ENCODE measurements around the gene BACH2.

Gene BACH2

GRCh38 chr6:90274451-90275030, 22.1 kb downstream of the BACH2 start:
- no peak overlapping the region for H3K4me3 ChIP-seq (ENCODE audit: extremely low read depth, insufficient read depth, low read length, poor library complexity, severe bottlenecking)
- H3K36me3 ChIP-seq (ENCODE audit: control insufficient read depth, insufficient read depth, low read length), result no peaks in the 10 kb centered on the region
- no peaks in the 10 kb centered on the region for H3K4me1 ChIP-seq (ENCODE audit: control insufficient read depth, insufficient read depth, low read length, poor library complexity, severe bottlenecking)
- no peak overlapping the region for H3K27ac ChIP-seq (ENCODE audit: low read depth, low read length, severe bottlenecking)
- H3K9me3 ChIP-seq (ENCODE audit: control insufficient read depth, low read length), result no peaks in the 10 kb centered on the region
- 71 to 98% methylated on average over 4 to 5 of the region's 9 CpGs for WGBS, 2 experiments (ENCODE audit: insufficient coverage in 2 of 2)

GRCh38 chr6:90273863-90274262, 22.8 kb downstream of the BACH2 start:
- H3K27ac ChIP-seq (ENCODE audit: low read depth, low read length, severe bottlenecking), result no peak overlapping the region

GRCh38 chr6:90272895-90273294, 23.7 kb downstream of the BACH2 start:
- WGBS, 2 experiments (ENCODE audit: insufficient coverage in 2 of 2), result 98% methylated on average over 5 of the region's 5 CpGs
- no peak overlapping the region for H3K27ac ChIP-seq (ENCODE audit: low read depth, low read length, severe bottlenecking)
- H3K4me3 ChIP-seq (ENCODE audit: extremely low read depth, insufficient read depth, low read length, poor library complexity, severe bottlenecking), result no peak overlapping the region
- no peaks in the 10 kb centered on the region for H3K9me3 ChIP-seq (ENCODE audit: control insufficient read depth, low read length)
- H3K4me1 ChIP-seq (ENCODE audit: control insufficient read depth, insufficient read depth, low read length, poor library complexity, severe bottlenecking), result no peaks in the 10 kb centered on the region
- H3K36me3 ChIP-seq (ENCODE audit: control insufficient read depth, insufficient read depth, low read length), result no peaks in the 10 kb centered on the region

More at GRCh38 chr6:90273863-90274262, 22.8 kb downstream of the BACH2 start:
- WGBS, 2 experiments (ENCODE audit: insufficient coverage in 2 of 2), result 90 to 92% methylated on average over 3 to 5 of the region's 5 CpGs
- Histone ChIP-seq H3K4me3 (ENCODE audit: extremely low read depth, insufficient read depth, low read length, poor library complexity, severe bottlenecking) (no peak overlapping the region), H3K36me3 (ENCODE audit: control insufficient read depth, insufficient read depth, low read length) (no peaks in the 10 kb centered on the region), H3K4me1 (ENCODE audit: control insufficient read depth, insufficient read depth, low read length, poor library complexity, severe bottlenecking) (no peaks in the 10 kb centered on the region), H3K9me3 (ENCODE audit: control insufficient read depth, low read length) (no peaks in the 10 kb centered on the region)

GRCh38 chr6:90271831-90272230, 24.8 kb downstream of the BACH2 start:
- no peak overlapping the region for H3K4me3 ChIP-seq (ENCODE audit: extremely low read depth, insufficient read depth, low read length, poor library complexity, severe bottlenecking)
- no peaks in the 10 kb centered on the region for H3K4me1 ChIP-seq (ENCODE audit: control insufficient read depth, insufficient read depth, low read length, poor library complexity, severe bottlenecking)
- no peak overlapping the region for H3K27ac ChIP-seq (ENCODE audit: low read depth, low read length, severe bottlenecking)
- no peaks in the 10 kb centered on the region for H3K9me3 ChIP-seq (ENCODE audit: control insufficient read depth, low read length)
- 75 to 77% methylated on average over 6 to 7 of the region's 7 CpGs for WGBS, 2 experiments (ENCODE audit: insufficient coverage in 2 of 2)
- no peaks in the 10 kb centered on the region for H3K36me3 ChIP-seq (ENCODE audit: control insufficient read depth, insufficient read depth, low read length)

DNA sequence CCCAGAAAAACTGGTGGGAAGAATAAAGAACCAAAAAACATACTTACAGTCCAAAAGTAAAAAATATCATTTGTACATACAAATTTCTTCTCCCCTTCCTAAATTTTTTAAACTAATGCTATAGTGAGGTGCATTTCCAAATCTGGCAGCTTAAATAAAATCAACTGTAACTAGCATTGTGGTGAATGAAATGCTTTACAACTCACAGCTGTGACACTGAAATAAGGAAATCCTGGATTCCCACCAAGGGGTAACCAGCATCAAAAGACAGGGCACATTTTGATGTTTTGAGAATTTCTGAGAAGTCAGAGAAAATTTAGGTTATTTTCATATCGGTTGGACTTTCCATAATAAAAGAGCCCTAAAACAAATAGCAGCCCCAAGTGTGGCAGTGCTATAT, 27.3 kb downstream of the BACH2 start:
- H3K27ac ChIP-seq (ENCODE audit: low read depth, low read length, severe bottlenecking), result no peak overlapping the region
- no peaks in the 10 kb centered on the region for H3K36me3 ChIP-seq (ENCODE audit: control insufficient read depth, insufficient read depth, low read length)
- no CpG with 5 or more reads among the region's 1 CpG for WGBS, 2 experiments (ENCODE audit: insufficient coverage in 2 of 2)
- H3K9me3 ChIP-seq (ENCODE audit: control insufficient read depth, low read length), result no peaks in the 10 kb centered on the region
- no peaks in the 10 kb centered on the region for H3K4me1 ChIP-seq (ENCODE audit: control insufficient read depth, insufficient read depth, low read length, poor library complexity, severe bottlenecking)
- no peak overlapping the region for H3K4me3 ChIP-seq (ENCODE audit: extremely low read depth, insufficient read depth, low read length, poor library complexity, severe bottlenecking)

DNA sequence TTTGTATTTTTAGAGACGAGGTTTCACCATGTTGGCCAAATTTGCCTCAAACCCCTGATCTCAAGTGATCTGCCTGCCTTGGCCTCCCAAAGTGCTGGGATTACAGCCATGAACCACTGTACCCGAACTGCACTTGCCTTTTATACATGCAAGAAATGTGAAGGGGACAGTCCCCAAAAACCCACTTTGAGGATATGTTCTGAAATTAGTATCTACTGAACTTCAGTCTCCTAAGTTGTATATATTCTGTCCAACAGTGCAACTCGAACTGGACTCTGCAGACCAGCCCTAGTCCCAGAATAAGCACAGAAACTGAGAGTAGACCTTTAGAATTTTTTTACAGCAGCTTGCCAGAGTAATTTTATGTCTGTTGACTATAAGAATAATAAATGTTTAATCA, 28.5 kb downstream of the BACH2 start:
- WGBS, 2 experiments (ENCODE audit: insufficient coverage in 2 of 2), result 83 to 100% methylated on average over 2 of the region's 3 CpGs
- no peak overlapping the region for H3K4me3 ChIP-seq (ENCODE audit: extremely low read depth, insufficient read depth, low read length, poor library complexity, severe bottlenecking)
- no peaks in the 10 kb centered on the region for H3K36me3 ChIP-seq (ENCODE audit: control insufficient read depth, insufficient read depth, low read length)
- no peak overlapping the region for H3K27ac ChIP-seq (ENCODE audit: low read depth, low read length, severe bottlenecking)
- H3K4me1 ChIP-seq (ENCODE audit: control insufficient read depth, insufficient read depth, low read length, poor library complexity, severe bottlenecking), result no peaks in the 10 kb centered on the region
- H3K9me3 ChIP-seq (ENCODE audit: control insufficient read depth, low read length), result no peaks in the 10 kb centered on the region

DNA sequence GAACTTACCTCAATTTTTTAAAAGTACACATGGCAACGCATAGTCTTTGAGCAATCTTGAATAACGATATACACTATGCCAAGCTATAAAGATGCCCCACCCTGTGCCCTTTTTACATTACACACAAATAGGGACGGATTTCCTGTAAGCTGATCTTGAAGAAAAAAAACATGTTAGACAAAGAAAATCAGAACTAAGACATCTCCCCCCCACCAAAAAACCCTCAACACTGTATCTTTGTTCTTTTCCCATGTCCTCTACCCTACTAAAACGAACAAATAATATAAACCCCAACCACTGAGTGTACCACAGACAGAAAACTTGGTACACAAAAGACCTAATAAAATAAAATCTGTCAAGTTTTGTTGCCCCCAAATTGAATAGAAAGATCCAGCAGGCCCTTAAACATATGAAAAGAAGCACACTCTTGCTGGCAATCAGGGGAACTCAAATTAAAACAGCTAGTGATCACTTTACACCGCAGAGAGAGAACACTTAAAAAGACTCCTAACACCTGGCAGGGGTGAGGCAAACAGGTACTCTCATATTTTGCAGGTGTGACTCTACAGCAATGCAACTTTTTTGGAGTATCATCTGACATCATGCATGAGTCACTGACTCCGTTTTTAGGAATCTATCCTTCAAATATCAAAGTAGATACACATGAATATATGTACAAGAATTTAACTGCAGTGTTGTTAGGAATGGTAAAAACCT, 29.6 kb downstream of the BACH2 start:
- Histone ChIP-seq H3K36me3 (ENCODE audit: control insufficient read depth, insufficient read depth, low read length) (no peaks in the 10 kb centered on the region), H3K9me3 (ENCODE audit: control insufficient read depth, low read length) (no peaks in the 10 kb centered on the region), H3K27ac (ENCODE audit: low read depth, low read length, severe bottlenecking) (no peak overlapping the region), H3K4me1 (ENCODE audit: control insufficient read depth, insufficient read depth, low read length, poor library complexity, severe bottlenecking) (no peaks in the 10 kb centered on the region), H3K4me3 (ENCODE audit: extremely low read depth, insufficient read depth, low read length, poor library complexity, severe bottlenecking) (no peak overlapping the region)
- 88 to 90% methylated on average over 4 of the region's 6 CpGs for WGBS, 2 experiments (ENCODE audit: insufficient coverage in 2 of 2)

GRCh38 chr6:90264561-90264960, 32.1 kb downstream of the BACH2 start:
- Histone ChIP-seq H3K36me3 (ENCODE audit: control insufficient read depth, insufficient read depth, low read length) (no peaks in the 10 kb centered on the region), H3K9me3 (ENCODE audit: control insufficient read depth, low read length) (no peaks in the 10 kb centered on the region), H3K4me1 (ENCODE audit: control insufficient read depth, insufficient read depth, low read length, poor library complexity, severe bottlenecking) (no peaks in the 10 kb centered on the region), H3K4me3 (ENCODE audit: extremely low read depth, insufficient read depth, low read length, poor library complexity, severe bottlenecking) (no peak overlapping the region), H3K27ac (ENCODE audit: low read depth, low read length, severe bottlenecking) (no peak overlapping the region)
- no CpG with 5 or more reads among the region's 2 CpGs for WGBS, 2 experiments (ENCODE audit: insufficient coverage in 2 of 2)

DNA sequence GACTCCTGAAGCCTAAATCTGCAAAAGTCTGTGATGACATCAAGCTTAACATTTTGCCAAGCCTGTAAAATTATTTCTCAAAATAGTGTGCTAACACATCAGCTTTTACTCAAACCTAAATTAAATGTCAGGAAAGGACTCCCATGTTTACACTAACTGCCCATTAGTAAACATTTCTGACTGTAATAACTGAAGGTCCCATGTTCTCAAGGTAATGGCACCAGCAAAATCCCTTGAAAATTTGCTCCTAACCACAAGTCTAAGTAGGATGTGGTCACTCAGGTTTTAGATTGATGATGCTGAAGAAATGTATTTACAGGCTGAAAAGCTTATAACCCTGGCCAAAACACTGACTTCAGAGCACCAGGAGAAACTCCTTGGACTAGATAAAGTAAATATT, 33.0 kb downstream of the BACH2 start:
- no peaks in the 10 kb centered on the region for H3K4me1 ChIP-seq (ENCODE audit: control insufficient read depth, insufficient read depth, low read length, poor library complexity, severe bottlenecking)
- H3K27ac ChIP-seq (ENCODE audit: low read depth, low read length, severe bottlenecking), result no peak overlapping the region
- H3K4me3 ChIP-seq (ENCODE audit: extremely low read depth, insufficient read depth, low read length, poor library complexity, severe bottlenecking), result no peak overlapping the region
- H3K9me3 ChIP-seq (ENCODE audit: control insufficient read depth, low read length), result no peaks in the 10 kb centered on the region
- no peaks in the 10 kb centered on the region for H3K36me3 ChIP-seq (ENCODE audit: control insufficient read depth, insufficient read depth, low read length)

DNA sequence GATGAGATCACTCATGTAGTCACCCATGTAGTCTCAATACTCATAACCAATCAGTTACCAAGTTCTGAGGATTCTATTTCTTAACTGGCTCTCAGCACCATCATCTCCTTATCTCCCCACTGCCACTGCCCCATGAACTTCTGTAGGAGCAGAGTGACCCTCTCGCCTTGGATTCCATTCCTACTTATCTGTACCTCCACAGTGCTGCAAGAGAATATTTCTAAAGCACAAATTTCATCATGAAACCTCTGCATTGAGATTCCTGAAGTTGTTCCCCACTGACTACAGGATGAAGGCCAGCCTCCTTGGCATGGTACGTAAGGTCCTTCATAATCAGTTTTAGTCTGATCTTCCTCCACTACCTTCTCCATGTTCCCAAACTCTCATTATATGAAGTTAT, 34.8 kb downstream of the BACH2 start:
- 78 to 89% methylated on average over 1 of the region's 2 CpGs for WGBS, 2 experiments (ENCODE audit: insufficient coverage in 2 of 2)
- no peaks in the 10 kb centered on the region for H3K4me1 ChIP-seq (ENCODE audit: control insufficient read depth, insufficient read depth, low read length, poor library complexity, severe bottlenecking)
- H3K4me3 ChIP-seq (ENCODE audit: extremely low read depth, insufficient read depth, low read length, poor library complexity, severe bottlenecking), result no peak overlapping the region
- no peak overlapping the region for H3K27ac ChIP-seq (ENCODE audit: low read depth, low read length, severe bottlenecking)
- H3K9me3 ChIP-seq (ENCODE audit: control insufficient read depth, low read length), result no peaks in the 10 kb centered on the region
- no peaks in the 10 kb centered on the region for H3K36me3 ChIP-seq (ENCODE audit: control insufficient read depth, insufficient read depth, low read length)

GRCh38 chr6:90257486-90257738, 39.2 kb downstream of the BACH2 start:
- no peak overlapping the region for H3K27ac ChIP-seq (ENCODE audit: low read depth, low read length, severe bottlenecking)
- H3K36me3 ChIP-seq (ENCODE audit: control insufficient read depth, insufficient read depth, low read length), result peaks cover 5% of the 10 kb centered on the region
- H3K9me3 ChIP-seq (ENCODE audit: control insufficient read depth, low read length), result no peaks in the 10 kb centered on the region
- no peaks in the 10 kb centered on the region for H3K4me1 ChIP-seq (ENCODE audit: control insufficient read depth, insufficient read depth, low read length, poor library complexity, severe bottlenecking)
- WGBS, 2 experiments (ENCODE audit: insufficient coverage in 2 of 2), result no CpG with 5 or more reads among the region's 1 CpG
- H3K4me3 ChIP-seq (ENCODE audit: extremely low read depth, insufficient read depth, low read length, poor library complexity, severe bottlenecking), result no peak overlapping the region

Data from mesodermal cell (in vitro differentiated cells).